Loucy (cell line): ENCODE measurements around the gene NOL12.

Experiments
- CTCF ChIP-seq: fragments of 200-600 bp; sonication (generic); conservative IDR thresholded peaks from 2 replicates; pipeline ENCODE4 v1.5.1; 2014; ENCODE audit warnings: mild to moderate bottlenecking, antibody characterized with exemption, low read length
- EZH2phosphoT487 ChIP-seq: fragments of 200-600 bp; IDR thresholded peaks from 2 replicates; pipeline ENCODE4 v1.6.1; 2018; ENCODE audit warnings: antibody characterized with exemption, mild to moderate bottlenecking, moderate library complexity, borderline replicate concordance

- TF ChIP-seq CTCF (no peak), EZH2phosphoT487 (no peak)
Observed at GRCh38 chr22:37734402-37734700, 48.2 kb downstream of the NOL12 start.
